Measurements from ENCODE around the gene TMEM270. TPM values are rescaled to one million over a fixed set of nuclear protein-coding genes. Genes with fewer than 3 reads are reported as not detected.

TMEM270 gene
- polyA plus RNA-seq, 4 donors: 0.18 to 0.19 TPM; not detected in 2

GRCh38 chr7:73829921-73830680 lies 30.9 kb upstream of the TMEM270 start:
- H3K36me3 ChIP-seq (ENCODE audit: control insufficient read depth in 3 of 3, insufficient read depth in 2 of 3, low read depth in 1 of 3, low read length in 3 of 3): peaks cover 0 to 26% (median 2%) of the 10 kb centered on the region in 3 donors
- H3K9me3 ChIP-seq (ENCODE audit: control insufficient read depth in 2 of 2, insufficient read depth in 1 of 2, low read depth in 1 of 2, low read length in 1 of 2): peaks cover 0 to 10% of the 10 kb centered on the region in 2 donors
- peak overlapping the region; percentile 31 to 88 (median 36) for H3K4me3 ChIP-seq (ENCODE audit: low read depth in 1 of 3, low read length in 3 of 3)
- WGBS, 3 donors: 7 to 53% (median 27%) methylated on average over 13 of the region's 13 CpGs
- H3K4me1 ChIP-seq (ENCODE audit: control insufficient read depth in 3 of 3, insufficient read depth in 2 of 3, low read depth in 1 of 3, low read length in 2 of 3): peaks cover 2 to 46% (median 3%) of the 10 kb centered on the region in 3 donors
- H3K27me3 ChIP-seq (ENCODE audit: control insufficient read depth in 3 of 3, insufficient read depth in 3 of 3, low read length in 3 of 3): no peaks in the 10 kb centered on the region
- FAIRE-seq (no peak), DNase-seq (peak; percentile 95 to 98)
- peak overlapping the region; percentile 90 to 100 (median 97) for H3K27ac ChIP-seq (ENCODE audit: low read depth in 1 of 3, low read length in 2 of 3)

GRCh38 chr7:73830681-73831583 lies 30.0 kb upstream of the TMEM270 start, which contains the start of gene CLDN4:
CLDN4 (plus strand) TSS chr7:73830996; CDS start chr7:73831202, 206 bp downstream.
- Histone ChIP-seq H3K27me3 (ENCODE audit: control insufficient read depth in 3 of 3, insufficient read depth in 3 of 3, low read length in 3 of 3) (no peaks in the 10 kb centered on the region), H3K27ac (ENCODE audit: low read depth in 1 of 3, low read length in 2 of 3) (peak within 1 kb of the TSS; percentile 90 to 100 (median 100)), H3K9me3 (ENCODE audit: control insufficient read depth in 2 of 2, insufficient read depth in 1 of 2, low read depth in 1 of 2, low read length in 1 of 2) (peaks cover 0 to 10% of the 10 kb centered on the region in 2 donors), H3K4me1 (ENCODE audit: control insufficient read depth in 3 of 3, insufficient read depth in 2 of 3, low read depth in 1 of 3, low read length in 2 of 3) (peaks cover 2 to 44% (median 3%) of the 10 kb centered on the region in 3 donors), H3K4me3 (ENCODE audit: low read depth in 1 of 3, low read length in 3 of 3) (peak within 1 kb of the TSS; percentile 42 to 88 (median 85)), H3K36me3 (ENCODE audit: control insufficient read depth in 3 of 3, insufficient read depth in 2 of 3, low read depth in 1 of 3, low read length in 3 of 3) (peaks cover 0 to 26% (median 2%) of the 10 kb centered on the region in 3 donors)
- FAIRE-seq: no peak
- DNase-seq: peak; percentile 98 to 99
- WGBS, 3 donors: 16 to 59% (median 30%) methylated on average over 42 of the region's 42 CpGs

- DNase-seq: no peak
- no peaks in the 10 kb centered on the region for H3K27me3 ChIP-seq (ENCODE audit: control insufficient read depth in 3 of 3, insufficient read depth in 3 of 3, low read length in 3 of 3)
- 12 to 64% (median 25%) methylated on average over 11 to 16 of the region's 16 CpGs for WGBS, 3 donors
Measured at GRCh38 chr7:73831584-73831833, 29.4 kb upstream of the TMEM270 start.

GRCh38 chr7:73831834-73832651 lies 28.9 kb upstream of the TMEM270 start:
- Histone ChIP-seq H3K9me3 (ENCODE audit: control insufficient read depth in 2 of 2, insufficient read depth in 1 of 2, low read depth in 1 of 2, low read length in 1 of 2) (peaks cover 0 to 10% of the 10 kb centered on the region in 2 donors), H3K27ac (ENCODE audit: low read depth in 1 of 3, low read length in 2 of 3) (peak overlapping the region; percentile 90 to 100 (median 100)), H3K4me1 (ENCODE audit: control insufficient read depth in 3 of 3, insufficient read depth in 2 of 3, low read depth in 1 of 3, low read length in 2 of 3) (peaks cover 0 to 33% (median 3%) of the 10 kb centered on the region in 3 donors), H3K36me3 (ENCODE audit: control insufficient read depth in 3 of 3, insufficient read depth in 2 of 3, low read depth in 1 of 3, low read length in 3 of 3) (peaks cover 0 to 26% (median 2%) of the 10 kb centered on the region in 3 donors), H3K27me3 (ENCODE audit: control insufficient read depth in 3 of 3, insufficient read depth in 3 of 3, low read length in 3 of 3) (no peaks in the 10 kb centered on the region), H3K4me3 (ENCODE audit: low read depth in 1 of 3, low read length in 3 of 3) (peak overlapping the region; percentile 42 to 88 (median 85))
- FAIRE-seq (no peak), DNase-seq (peak; percentile 80 to 85)
- WGBS, 3 donors: 17 to 49% (median 30%) methylated on average over 16 of the region's 16 CpGs

More at GRCh38 chr7:73831584-73831833, 29.4 kb upstream of the TMEM270 start:
- Histone ChIP-seq H3K36me3 (ENCODE audit: control insufficient read depth in 3 of 3, insufficient read depth in 2 of 3, low read depth in 1 of 3, low read length in 3 of 3) (peaks cover 0 to 26% (median 2%) of the 10 kb centered on the region in 3 donors), H3K4me1 (ENCODE audit: control insufficient read depth in 3 of 3, insufficient read depth in 2 of 3, low read depth in 1 of 3, low read length in 2 of 3) (peaks cover 2 to 38% (median 3%) of the 10 kb centered on the region in 3 donors), H3K4me3 (ENCODE audit: low read depth in 1 of 3, low read length in 3 of 3) (peak overlapping the region; percentile 42 to 88 (median 85)), H3K27ac (ENCODE audit: low read depth in 1 of 3, low read length in 2 of 3) (peak overlapping the region; percentile 90 to 100 (median 100)), H3K9me3 (ENCODE audit: control insufficient read depth in 2 of 2, insufficient read depth in 1 of 2, low read depth in 1 of 2, low read length in 1 of 2) (peaks cover 0 to 10% of the 10 kb centered on the region in 2 donors)
- FAIRE-seq: no peak

GRCh38 chr7:73832806-73833205 lies 28.2 kb upstream of the TMEM270 start:
- WGBS, 3 donors: 9 to 51% (median 31%) methylated on average over 13 of the region's 13 CpGs
- DNase-seq: peak in 1 of 2 donors; percentile 56
- Histone ChIP-seq H3K4me1 (ENCODE audit: control insufficient read depth in 3 of 3, insufficient read depth in 2 of 3, low read depth in 1 of 3, low read length in 2 of 3) (peaks cover 0 to 26% (median 3%) of the 10 kb centered on the region in 3 donors), H3K4me3 (ENCODE audit: low read depth in 1 of 3, low read length in 3 of 3) (peak overlapping the region; percentile 17 to 88 (median 85)), H3K9me3 (ENCODE audit: control insufficient read depth in 2 of 2, insufficient read depth in 1 of 2, low read depth in 1 of 2, low read length in 1 of 2) (peaks cover 0 to 10% of the 10 kb centered on the region in 2 donors), H3K27ac (ENCODE audit: low read depth in 1 of 3, low read length in 2 of 3) (peak overlapping the region; percentile 89 to 100 (median 100)), H3K27me3 (ENCODE audit: control insufficient read depth in 3 of 3, insufficient read depth in 3 of 3, low read length in 3 of 3) (no peaks in the 10 kb centered on the region), H3K36me3 (ENCODE audit: control insufficient read depth in 3 of 3, insufficient read depth in 2 of 3, low read depth in 1 of 3, low read length in 3 of 3) (peaks cover 0 to 26% (median 2%) of the 10 kb centered on the region in 3 donors)
- FAIRE-seq: no peak

- Histone ChIP-seq H3K27ac (ENCODE audit: low read depth in 1 of 3, low read length in 2 of 3) (peak overlapping the region; percentile 89 to 100 (median 100)), H3K4me1 (ENCODE audit: control insufficient read depth in 3 of 3, insufficient read depth in 2 of 3, low read depth in 1 of 3, low read length in 2 of 3) (peaks cover 0 to 25% (median 3%) of the 10 kb centered on the region in 3 donors), H3K36me3 (ENCODE audit: control insufficient read depth in 3 of 3, insufficient read depth in 2 of 3, low read depth in 1 of 3, low read length in 3 of 3) (peaks cover 0 to 26% (median 2%) of the 10 kb centered on the region in 3 donors), H3K27me3 (ENCODE audit: control insufficient read depth in 3 of 3, insufficient read depth in 3 of 3, low read length in 3 of 3) (no peaks in the 10 kb centered on the region), H3K4me3 (ENCODE audit: low read depth in 1 of 3, low read length in 3 of 3) (peak overlapping the region; percentile 17 to 88 (median 85)), H3K9me3 (ENCODE audit: control insufficient read depth in 2 of 2, insufficient read depth in 1 of 2, low read depth in 1 of 2, low read length in 1 of 2) (peaks cover 0 to 10% of the 10 kb centered on the region in 2 donors)
- WGBS, 3 donors: 23 to 51% (median 29%) methylated on average over 13 of the region's 13 CpGs
- FAIRE-seq: no peak
- peak; percentile 86 to 89 for DNase-seq
Measured at GRCh38 chr7:73833251-73833919, 27.6 kb upstream of the TMEM270 start.

- FAIRE-seq: no peak
- 82 to 87% (median 85%) methylated on average over 11 of the region's 11 CpGs for WGBS, 3 donors
- no peaks in the 10 kb centered on the region for H3K27me3 ChIP-seq (ENCODE audit: control insufficient read depth in 3 of 3, insufficient read depth in 3 of 3, low read length in 3 of 3)
- H3K4me3 ChIP-seq (ENCODE audit: low read depth in 1 of 3, low read length in 3 of 3): no peak overlapping the region
- H3K27ac ChIP-seq (ENCODE audit: low read depth in 1 of 3, low read length in 2 of 3): no peak overlapping the region
- H3K9me3 ChIP-seq (ENCODE audit: control insufficient read depth in 2 of 2, insufficient read depth in 1 of 2, low read depth in 1 of 2, low read length in 1 of 2): peaks cover 0 to 10% of the 10 kb centered on the region in 2 donors
- DNase-seq: peak in 1 of 2 donors; percentile 36
- peaks cover 0 to 12% (median 0%) of the 10 kb centered on the region in 3 donors for H3K4me1 ChIP-seq (ENCODE audit: control insufficient read depth in 3 of 3, insufficient read depth in 2 of 3, low read depth in 1 of 3, low read length in 2 of 3)
- peaks cover 0 to 26% (median 2%) of the 10 kb centered on the region in 3 donors for H3K36me3 ChIP-seq (ENCODE audit: control insufficient read depth in 3 of 3, insufficient read depth in 2 of 3, low read depth in 1 of 3, low read length in 3 of 3)
Measured at GRCh38 chr7:73834626-73835191, 26.2 kb upstream of the TMEM270 start.

Data from small intestine (tissue), 7 donors.